ENCODE measurements around the gene ZNRF3.

ZNRF3 gene

GRCh38 chr22:28921585-28921879 is 38.2 kb downstream of the ZNRF3 start:
- no peak overlapping the region for H3K4me3 ChIP-seq (replicated peaks in 1 of 2; ENCODE audit: low read depth in 2 of 2, low read length in 2 of 2)
- TF ChIP-seq CTCF (IDR thresholded peaks at IDR 0.05; ENCODE audit: low read depth, low read length), result no peak
- no peak for DNase-seq (ENCODE audit: low read depth in 2 of 2)

- no peak overlapping the region for H3K4me3 ChIP-seq (replicated peaks in 1 of 2; ENCODE audit: low read depth in 2 of 2, low read length in 2 of 2)
- no peak for TF ChIP-seq CTCF (IDR thresholded peaks at IDR 0.05; ENCODE audit: low read depth, low read length)
- no peak for DNase-seq (ENCODE audit: low read depth in 2 of 2)
Measured at GRCh38 chr22:28922540-28923244, 39.3 kb downstream of the ZNRF3 start.

- no peak overlapping the region for H3K4me3 ChIP-seq (replicated peaks in 1 of 2; ENCODE audit: low read depth in 2 of 2, low read length in 2 of 2)
- TF ChIP-seq CTCF (IDR thresholded peaks at IDR 0.05; ENCODE audit: low read depth, low read length), result no peak
- DNase-seq (ENCODE audit: low read depth in 2 of 2), result no peak
Measured at GRCh38 chr22:28923826-28924732, 40.7 kb downstream of the ZNRF3 start.

- TF ChIP-seq CTCF (IDR thresholded peaks at IDR 0.05; ENCODE audit: low read depth, low read length), result no peak
- no peak overlapping the region for H3K4me3 ChIP-seq (replicated peaks in 1 of 2; ENCODE audit: low read depth in 2 of 2, low read length in 2 of 2)
- DNase-seq (ENCODE audit: low read depth in 2 of 2), result no peak
Measured at GRCh38 chr22:28925916-28926315, 42.5 kb downstream of the ZNRF3 start.

- no peak overlapping the region for H3K4me3 ChIP-seq (replicated peaks in 1 of 2; ENCODE audit: low read depth in 2 of 2, low read length in 2 of 2)
- no peak for DNase-seq (ENCODE audit: low read depth in 2 of 2)
- no peak for TF ChIP-seq CTCF (IDR thresholded peaks at IDR 0.05; ENCODE audit: low read depth, low read length)
Measured at GRCh38 chr22:28927630-28928029, 44.3 kb downstream of the ZNRF3 start.

GRCh38 chr22:28929197-28929596 is 45.8 kb downstream of the ZNRF3 start:
- no peak for DNase-seq (ENCODE audit: low read depth in 2 of 2)
- no peak for TF ChIP-seq CTCF (IDR thresholded peaks at IDR 0.05; ENCODE audit: low read depth, low read length)
- no peak overlapping the region for H3K4me3 ChIP-seq (replicated peaks in 1 of 2; ENCODE audit: low read depth in 2 of 2, low read length in 2 of 2)

All from cardiac fibroblast (primary cell).